GM12874 (cell line): ENCODE results near the gene NEURL1B.

Experiments
- TF ChIP-seq, protein P1 (sequence below): IDR thresholded peaks from 2 replicates; pipeline ENCODE4 v1.5.1; 2011; ENCODE audit warnings: low read depth, mild to moderate bottlenecking, control low read depth, low read length, moderate library complexity; ENCODE audit not compliant: insufficient read depth

NEURL1B gene

DNA sequence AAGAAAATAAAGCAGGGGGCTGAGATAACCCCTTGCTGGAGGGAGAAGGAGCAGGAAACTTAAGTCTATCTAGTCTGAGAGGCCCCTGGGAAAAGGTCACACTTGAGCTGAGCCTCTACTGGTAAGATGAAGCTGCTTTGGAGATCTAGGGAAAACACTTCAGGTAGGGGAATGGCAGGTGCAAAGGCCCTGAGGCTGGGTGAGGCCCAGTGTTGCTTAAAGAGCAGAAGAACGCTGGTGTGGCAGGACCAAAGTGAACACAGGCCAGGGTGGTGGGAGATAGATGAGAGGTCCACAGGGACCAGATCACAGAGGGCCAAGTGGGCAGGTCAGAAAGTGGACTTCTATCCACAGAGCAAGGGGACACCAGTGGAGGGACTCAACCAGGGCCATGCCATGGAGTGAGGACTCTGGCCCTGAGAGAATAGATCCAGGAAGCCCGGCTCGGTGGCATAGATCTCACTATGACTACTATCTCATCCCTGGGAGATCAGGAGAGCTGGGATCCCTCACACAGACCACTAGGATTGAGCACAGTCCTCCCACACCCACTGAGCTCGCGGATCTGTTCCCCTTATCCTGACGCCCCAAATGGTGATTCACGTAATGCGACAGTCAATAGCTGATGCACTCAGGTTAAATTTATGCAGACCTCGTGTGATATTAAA, 17.6 kb upstream of the NEURL1B start:
- TF ChIP-seq, protein P1, sequence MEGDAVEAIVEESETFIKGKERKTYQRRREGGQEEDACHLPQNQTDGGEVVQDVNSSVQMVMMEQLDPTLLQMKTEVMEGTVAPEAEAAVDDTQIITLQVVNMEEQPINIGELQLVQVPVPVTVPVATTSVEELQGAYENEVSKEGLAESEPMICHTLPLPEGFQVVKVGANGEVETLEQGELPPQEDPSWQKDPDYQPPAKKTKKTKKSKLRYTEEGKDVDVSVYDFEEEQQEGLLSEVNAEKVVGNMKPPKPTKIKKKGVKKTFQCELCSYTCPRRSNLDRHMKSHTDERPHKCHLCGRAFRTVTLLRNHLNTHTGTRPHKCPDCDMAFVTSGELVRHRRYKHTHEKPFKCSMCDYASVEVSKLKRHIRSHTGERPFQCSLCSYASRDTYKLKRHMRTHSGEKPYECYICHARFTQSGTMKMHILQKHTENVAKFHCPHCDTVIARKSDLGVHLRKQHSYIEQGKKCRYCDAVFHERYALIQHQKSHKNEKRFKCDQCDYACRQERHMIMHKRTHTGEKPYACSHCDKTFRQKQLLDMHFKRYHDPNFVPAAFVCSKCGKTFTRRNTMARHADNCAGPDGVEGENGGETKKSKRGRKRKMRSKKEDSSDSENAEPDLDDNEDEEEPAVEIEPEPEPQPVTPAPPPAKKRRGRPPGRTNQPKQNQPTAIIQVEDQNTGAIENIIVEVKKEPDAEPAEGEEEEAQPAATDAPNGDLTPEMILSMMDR = no peak

DNA sequence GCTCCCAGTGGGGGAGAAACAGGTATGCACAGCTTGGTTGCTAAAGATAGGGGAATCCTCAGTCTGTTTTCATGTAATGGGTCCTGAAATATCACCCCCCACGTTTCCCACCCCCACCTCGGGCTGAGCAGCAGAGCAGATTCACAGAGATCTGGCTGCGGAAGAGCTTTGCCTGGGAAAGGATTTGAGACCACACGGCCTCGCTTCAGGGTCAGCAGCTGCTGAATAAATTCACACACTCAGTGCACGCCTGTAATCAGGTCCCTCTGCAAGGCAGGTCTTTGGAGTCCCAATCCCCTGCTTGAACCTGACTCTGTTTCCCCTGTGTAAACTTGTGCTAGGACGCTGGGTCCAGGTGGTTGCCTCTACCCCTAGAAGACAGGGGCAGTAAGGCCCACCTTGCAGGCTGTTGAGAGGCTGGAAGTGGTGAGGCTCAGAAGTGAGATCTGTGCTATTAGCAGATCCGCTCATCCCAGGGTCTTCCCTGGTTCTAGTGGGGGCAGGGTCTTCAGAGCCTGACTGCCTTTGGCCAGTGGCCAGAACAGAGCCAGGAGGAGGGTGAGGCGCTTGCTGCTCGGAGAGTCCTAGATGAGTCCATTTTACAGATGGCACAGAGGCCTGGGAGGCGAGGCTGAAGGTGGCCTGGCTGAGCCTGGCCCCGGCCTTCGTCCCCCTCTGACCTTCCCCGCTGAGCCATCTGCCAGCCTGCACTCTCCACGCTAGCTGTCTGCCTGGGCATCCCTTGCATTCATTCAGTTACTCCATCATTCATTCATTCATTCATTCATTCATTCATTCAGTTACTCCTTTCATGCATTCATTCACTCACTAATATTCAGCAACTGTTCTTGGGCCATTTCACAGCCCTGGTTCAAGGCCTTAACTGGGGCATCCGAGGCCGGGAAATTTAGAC, 16.7 kb upstream of the NEURL1B start:
- TF ChIP-seq, protein P1 = no peak

DNA sequence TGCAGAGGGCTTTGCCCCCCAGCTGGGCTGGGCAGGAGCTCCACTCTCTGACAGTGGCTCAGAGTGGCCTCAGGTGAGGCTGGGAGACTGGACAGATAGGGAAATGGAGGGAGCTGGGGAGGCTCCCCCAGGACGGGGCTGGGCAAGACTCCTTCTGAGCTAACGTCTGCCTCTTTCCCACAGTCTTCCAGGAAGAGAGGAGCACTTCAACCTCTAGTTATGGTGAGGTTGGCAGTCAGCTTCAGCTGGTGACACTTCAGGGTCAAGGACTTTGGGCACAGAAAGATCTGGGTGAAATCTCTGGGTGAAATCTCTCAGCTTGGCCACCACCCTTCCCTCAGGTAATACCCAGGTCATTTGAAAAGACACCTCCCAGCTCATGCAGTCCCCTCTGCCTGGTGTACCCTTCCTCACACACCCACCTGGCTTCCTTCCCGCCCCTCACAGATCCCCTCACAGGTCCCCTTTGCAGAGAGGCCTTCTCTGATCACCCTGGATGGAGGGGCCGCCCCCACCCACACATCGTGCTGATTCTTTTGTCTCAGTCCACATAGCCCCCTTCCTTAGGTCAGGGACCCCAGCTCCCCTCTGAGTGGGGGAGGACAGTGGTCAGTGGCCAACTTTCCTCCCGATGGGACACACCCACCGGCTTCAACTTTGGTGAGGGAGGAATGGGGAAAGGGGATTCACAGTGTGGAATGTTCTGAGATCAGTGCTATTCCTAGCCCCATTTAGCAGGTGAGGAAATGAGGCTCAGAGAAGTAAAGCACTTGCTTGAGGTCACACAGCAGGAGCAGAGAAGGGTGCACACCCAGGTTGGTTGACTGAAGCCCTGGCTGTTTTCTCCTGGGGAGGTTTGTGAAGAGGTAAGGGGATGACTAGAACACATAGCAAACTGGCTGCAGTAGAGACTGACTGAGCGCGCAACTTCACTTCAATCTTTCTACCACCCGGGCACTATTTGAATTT, 15.8 kb upstream of the NEURL1B start:
- TF ChIP-seq, protein P1 = no peak

DNA sequence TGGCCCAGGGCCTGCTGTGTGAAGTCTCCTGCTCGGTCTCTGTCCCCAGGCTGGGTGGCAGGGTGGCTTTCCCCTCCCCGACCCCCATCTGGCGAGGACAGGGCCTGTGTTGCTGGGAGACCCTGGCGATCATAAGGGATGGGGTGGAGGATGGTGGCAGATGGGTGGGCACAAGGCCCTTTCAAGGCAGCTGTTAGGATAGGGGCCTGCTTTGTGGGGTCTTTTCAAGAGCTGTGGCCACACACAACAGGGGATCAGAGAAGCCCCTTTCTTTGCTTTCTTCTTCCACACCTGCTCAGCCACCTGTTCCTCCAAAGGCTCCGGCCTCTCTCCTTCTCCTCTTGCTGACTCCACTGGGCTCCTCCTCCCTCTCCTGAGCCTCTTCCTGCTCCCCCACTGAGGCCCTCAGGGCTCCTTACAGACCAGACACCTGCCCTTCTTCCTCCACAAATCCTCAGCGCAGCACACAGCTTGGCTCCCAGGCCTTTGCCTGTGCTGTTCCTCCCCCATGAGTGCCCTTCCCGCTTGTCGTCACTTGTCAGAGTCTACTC, 15.0 kb upstream of the NEURL1B start:
- TF ChIP-seq, protein P1 = no peak

DNA sequence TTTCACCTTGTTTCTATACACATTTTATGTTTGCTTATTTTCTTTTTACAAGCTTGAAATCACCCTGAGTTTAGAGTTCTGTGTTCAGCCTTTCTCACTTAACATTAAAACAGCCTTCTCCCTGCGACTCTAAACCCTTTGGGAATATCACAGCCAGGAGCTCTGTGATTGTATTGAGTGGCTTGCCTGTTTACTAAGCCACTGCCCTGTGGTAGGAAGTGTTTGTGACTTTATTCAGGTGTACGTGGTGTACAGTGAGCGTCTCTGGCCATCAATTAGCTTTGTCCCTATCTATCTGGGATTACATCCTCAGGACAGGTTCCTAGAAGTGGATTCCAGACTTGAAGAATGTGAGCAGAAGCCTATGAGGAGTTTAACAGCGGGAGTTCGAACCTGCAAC, 11.0 kb upstream of the NEURL1B start:
- TF ChIP-seq, protein P1 = no peak

DNA sequence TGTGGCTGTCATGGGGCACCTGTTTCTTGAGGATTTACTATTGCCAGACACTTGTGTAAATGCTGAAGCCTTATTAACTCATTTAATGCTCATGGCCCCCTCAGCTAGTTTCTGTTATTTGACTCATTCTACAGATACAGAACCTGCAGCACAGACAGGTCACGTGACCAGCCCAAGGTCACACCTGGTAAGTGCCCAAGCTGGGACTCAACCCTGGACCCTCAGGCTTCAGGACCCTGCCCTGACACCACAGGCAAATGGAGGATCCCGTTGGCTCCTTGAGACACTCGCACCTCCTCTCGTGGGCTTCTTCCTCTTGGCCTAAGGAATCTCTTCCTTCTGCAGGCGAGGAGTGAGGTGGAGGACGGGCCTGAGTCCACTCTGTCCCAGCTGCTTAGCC, 10.6 kb upstream of the NEURL1B start:
- TF ChIP-seq, protein P1 = no peak
